ENCODE data around the gene KCND3. TPM values are rescaled to one million over a fixed set of nuclear protein-coding genes. Genes with fewer than 3 reads are reported as not detected.

The KCND3 gene
- total RNA-seq, result 1 to 10 TPM; 2.4 to 6.0 (median 3.9) TPM

GRCh38 chr1:111989531-111990025, at the start of gene KCND3:
TSS of gene KCND3 (minus strand) at chr1:111989668.
- Histone ChIP-seq H3K36me3 (no peaks in the 10 kb centered on the region), H3K9me3 (no peaks in the 10 kb centered on the region), H3K4me1 (peaks cover 16 to 36% (median 21%) of the 10 kb centered on the region in 3 donors), H3K4me3 (peak within 1 kb of the TSS; percentile 54 to 82 (median 64)), H3K27ac (peak within 1 kb of the TSS; percentile 48 to 83 (median 68)), H3K27me3 (peaks cover 0 to 52% (median 0%) of the 10 kb centered on the region in 4 donors)
- TF ChIP-seq, protein P1, sequence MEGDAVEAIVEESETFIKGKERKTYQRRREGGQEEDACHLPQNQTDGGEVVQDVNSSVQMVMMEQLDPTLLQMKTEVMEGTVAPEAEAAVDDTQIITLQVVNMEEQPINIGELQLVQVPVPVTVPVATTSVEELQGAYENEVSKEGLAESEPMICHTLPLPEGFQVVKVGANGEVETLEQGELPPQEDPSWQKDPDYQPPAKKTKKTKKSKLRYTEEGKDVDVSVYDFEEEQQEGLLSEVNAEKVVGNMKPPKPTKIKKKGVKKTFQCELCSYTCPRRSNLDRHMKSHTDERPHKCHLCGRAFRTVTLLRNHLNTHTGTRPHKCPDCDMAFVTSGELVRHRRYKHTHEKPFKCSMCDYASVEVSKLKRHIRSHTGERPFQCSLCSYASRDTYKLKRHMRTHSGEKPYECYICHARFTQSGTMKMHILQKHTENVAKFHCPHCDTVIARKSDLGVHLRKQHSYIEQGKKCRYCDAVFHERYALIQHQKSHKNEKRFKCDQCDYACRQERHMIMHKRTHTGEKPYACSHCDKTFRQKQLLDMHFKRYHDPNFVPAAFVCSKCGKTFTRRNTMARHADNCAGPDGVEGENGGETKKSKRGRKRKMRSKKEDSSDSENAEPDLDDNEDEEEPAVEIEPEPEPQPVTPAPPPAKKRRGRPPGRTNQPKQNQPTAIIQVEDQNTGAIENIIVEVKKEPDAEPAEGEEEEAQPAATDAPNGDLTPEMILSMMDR (IDR thresholded peaks at IDR 0.05), result no peak
- TF ChIP-seq POLR2A (IDR thresholded peaks at IDR 0.05), result no peak
- DNase-seq, result no peak
- 1% methylated on average over 18 of the region's 83 CpGs; no CpG with 5 or more reads in 1 of the 2 donors for WGBS, 2 donors
- intact Hi-C loops (cut with DNase I), result loop anchor here (10.0 kb wide), 1 partner anchor 195 kb away; no protein-coding TSS in a partner anchor

DNA sequence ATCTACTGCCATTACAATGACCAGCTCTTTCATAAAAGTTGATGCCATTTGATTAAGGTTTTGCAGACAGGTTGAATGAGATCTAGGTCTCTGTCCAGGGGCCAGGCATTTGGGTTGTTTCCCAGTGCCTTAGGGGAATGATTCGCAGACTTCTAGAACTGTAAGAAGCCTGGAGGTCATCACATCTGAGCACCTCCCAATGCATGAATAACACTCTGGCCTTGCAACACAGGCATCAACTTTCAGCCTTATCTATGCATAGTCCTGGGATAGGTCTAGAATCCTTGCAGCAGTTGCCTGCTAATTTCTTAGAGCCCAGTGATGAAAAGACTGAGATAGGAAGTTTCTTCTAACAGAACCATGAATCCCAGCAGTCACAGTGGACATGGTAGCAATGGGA, 44.8 kb upstream of the KCND3 start:
- no peaks in the 10 kb centered on the region for H3K36me3 ChIP-seq
- H3K4me1 ChIP-seq, result no peaks in the 10 kb centered on the region
- intact Hi-C loops (cut with DNase I), result no loop called here
- no CpG with 5 or more reads among the region's 1 CpG for WGBS, 2 donors
- H3K27ac ChIP-seq, result no peak overlapping the region
- no peak overlapping the region for H3K4me3 ChIP-seq
- H3K27me3 ChIP-seq, result no peaks in the 10 kb centered on the region
- DNase-seq, result no peak
- TF ChIP-seq, protein P1 (IDR thresholded peaks at IDR 0.05), result no peak
- no peak for TF ChIP-seq POLR2A (IDR thresholded peaks at IDR 0.05)
- H3K9me3 ChIP-seq, result no peaks in the 10 kb centered on the region

DNA sequence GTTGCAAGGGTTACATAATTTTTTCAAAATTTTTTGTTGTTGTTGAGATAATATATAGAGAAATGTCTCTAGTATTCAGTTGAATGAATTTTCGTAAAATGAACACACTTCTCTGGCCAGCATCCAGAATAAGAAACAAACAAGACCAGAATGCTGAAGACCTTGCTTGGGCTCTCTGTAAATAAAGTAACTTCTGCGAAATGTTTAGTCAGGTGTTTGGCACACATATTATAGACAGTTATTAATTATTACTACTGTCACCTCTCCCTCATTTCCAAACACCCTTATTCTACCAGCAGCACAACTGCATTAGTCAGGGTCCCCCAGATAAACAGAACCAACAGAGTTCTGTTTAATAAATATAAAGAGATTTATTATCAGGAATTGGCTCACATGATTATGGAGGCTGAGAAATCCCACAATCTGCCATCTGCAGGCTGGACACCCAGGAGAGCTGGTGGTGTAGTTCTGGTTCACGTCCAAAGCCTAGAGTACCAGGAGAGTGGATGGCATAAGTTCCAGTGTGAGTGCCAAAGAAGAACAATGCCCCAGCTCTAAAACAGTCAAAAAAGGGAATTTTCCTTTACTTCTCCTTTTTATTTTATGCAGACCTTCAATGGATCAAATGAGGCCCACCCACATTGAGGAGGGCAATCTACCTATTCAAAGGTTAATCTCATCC, 44.1 kb upstream of the KCND3 start:
- no peaks in the 10 kb centered on the region for H3K4me1 ChIP-seq
- intact Hi-C loops (cut with DNase I), result no loop called here

GRCh38 chr1:112030157-112030556, 40.7 kb upstream of the KCND3 start:
- Histone ChIP-seq H3K4me3 (no peak overlapping the region), H3K27ac (no peak overlapping the region), H3K4me1 (no peaks in the 10 kb centered on the region), H3K27me3 (no peaks in the 10 kb centered on the region), H3K36me3 (no peaks in the 10 kb centered on the region), H3K9me3 (no peaks in the 10 kb centered on the region)
- DNase-seq, result no peak
- intact Hi-C loops (cut with DNase I), result no loop called here
- WGBS, 2 donors, result 51 to 54% methylated on average over 5 of the region's 5 CpGs
- no peak for TF ChIP-seq POLR2A (IDR thresholded peaks at IDR 0.05)
- TF ChIP-seq, protein P1 (IDR thresholded peaks at IDR 0.05), result no peak

More for the DNA sequence above, 44.1 kb upstream of the KCND3 start:
- Histone ChIP-seq H3K36me3 (no peaks in the 10 kb centered on the region), H3K27ac (no peak overlapping the region), H3K9me3 (no peaks in the 10 kb centered on the region), H3K27me3 (no peaks in the 10 kb centered on the region), H3K4me3 (no peak overlapping the region)
- WGBS, 2 donors, result 50 to 53% methylated on average over 3 of the region's 3 CpGs
- no peak for DNase-seq
- TF ChIP-seq, protein P1 (IDR thresholded peaks at IDR 0.05), result no peak
- TF ChIP-seq POLR2A (IDR thresholded peaks at IDR 0.05), result no peak

DNA sequence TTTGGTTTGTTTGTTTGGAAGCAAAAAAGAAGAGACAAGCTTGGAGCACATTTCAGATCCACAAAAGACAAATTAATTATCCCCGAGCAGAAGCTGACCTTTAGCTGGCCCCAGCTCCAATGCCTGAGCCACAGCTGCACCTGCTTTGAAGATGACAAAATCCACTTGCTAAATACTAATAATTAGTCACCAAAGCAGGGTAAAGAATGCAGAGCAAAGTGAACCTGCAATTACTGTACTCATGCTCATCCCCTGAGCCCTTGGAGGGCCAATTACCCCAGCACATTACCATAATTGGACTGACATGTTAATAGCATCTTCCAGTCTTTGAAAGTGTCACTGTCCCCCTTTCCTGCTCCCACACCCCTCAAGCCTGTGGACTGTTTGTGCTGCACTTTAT, 38.2 kb upstream of the KCND3 start:
- intact Hi-C loops (cut with DNase I), result no loop called here
- H3K4me3 ChIP-seq, result no peak overlapping the region
- no peak for TF ChIP-seq POLR2A (IDR thresholded peaks at IDR 0.05)
- TF ChIP-seq, protein P1 (IDR thresholded peaks at IDR 0.05), result no peak
- no peaks in the 10 kb centered on the region for H3K27me3 ChIP-seq
- H3K4me1 ChIP-seq, result no peaks in the 10 kb centered on the region
- H3K27ac ChIP-seq, result no peak overlapping the region
- no peak for DNase-seq
- WGBS, 2 donors, result 33 to 36% methylated on average over 1 of the region's 1 CpG
- no peaks in the 10 kb centered on the region for H3K36me3 ChIP-seq
- H3K9me3 ChIP-seq, result no peaks in the 10 kb centered on the region
